Myometrial cell (primary cell): ENCODE results near the gene AMDHD2. TPM values are rescaled to one million over a fixed set of nuclear protein-coding genes. Genes with fewer than 3 reads are reported as not detected.

Experiments used
- total RNA-seq: library from RNA; depleted of rRNA; stranded (reverse); fragments of >200 nt; gene quantifications from 2 replicates; pipeline ENCODE4 v1.2.3, GENCODE V29; 2015

AMDHD2 gene, protein sequence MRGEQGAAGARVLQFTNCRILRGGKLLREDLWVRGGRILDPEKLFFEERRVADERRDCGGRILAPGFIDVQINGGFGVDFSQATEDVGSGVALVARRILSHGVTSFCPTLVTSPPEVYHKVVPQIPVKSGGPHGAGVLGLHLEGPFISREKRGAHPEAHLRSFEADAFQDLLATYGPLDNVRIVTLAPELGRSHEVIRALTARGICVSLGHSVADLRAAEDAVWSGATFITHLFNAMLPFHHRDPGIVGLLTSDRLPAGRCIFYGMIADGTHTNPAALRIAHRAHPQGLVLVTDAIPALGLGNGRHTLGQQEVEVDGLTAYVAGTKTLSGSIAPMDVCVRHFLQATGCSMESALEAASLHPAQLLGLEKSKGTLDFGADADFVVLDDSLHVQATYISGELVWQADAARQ
- total RNA-seq, result 7.3 and 19.6 TPM in 2 replicates

DNA sequence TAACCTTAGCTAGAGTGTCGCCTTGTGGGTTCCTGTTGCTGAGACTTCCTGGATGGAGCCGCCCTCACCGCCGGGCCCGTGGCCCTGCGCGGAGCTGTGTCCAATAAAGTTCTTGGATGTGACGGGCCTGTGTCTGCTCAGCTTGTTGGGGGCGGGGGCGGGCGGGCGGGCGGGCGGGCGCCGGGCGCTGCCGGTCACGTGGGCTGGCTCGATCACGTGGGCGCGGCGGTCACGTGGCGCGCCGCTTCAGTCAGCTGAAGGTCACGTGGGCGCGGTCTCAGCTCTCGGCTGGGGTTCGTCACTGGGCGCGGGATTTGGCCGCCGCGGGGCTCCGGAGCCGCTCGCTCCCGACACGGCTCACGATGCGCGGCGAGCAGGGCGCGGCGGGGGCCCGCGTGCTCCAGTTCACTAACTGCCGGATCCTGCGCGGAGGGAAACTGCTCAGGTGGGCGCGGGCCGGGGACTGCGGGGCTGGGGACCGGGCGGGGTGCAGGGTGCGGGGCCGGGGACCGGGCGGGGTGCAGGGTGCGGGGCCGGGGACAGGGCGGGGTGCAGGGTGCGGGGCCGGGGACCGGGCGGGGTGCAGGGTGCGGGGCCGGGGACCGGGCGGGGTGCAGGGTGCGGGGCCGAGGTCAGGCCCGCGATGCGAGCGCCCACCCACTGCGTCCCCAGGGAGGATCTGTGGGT, at the start of gene AMDHD2:
AMDHD2 (plus strand) TSS at position 275 of the 687 bp plus-strand sequence; CDS start at position 363, 88 bp downstream.

DNA sequence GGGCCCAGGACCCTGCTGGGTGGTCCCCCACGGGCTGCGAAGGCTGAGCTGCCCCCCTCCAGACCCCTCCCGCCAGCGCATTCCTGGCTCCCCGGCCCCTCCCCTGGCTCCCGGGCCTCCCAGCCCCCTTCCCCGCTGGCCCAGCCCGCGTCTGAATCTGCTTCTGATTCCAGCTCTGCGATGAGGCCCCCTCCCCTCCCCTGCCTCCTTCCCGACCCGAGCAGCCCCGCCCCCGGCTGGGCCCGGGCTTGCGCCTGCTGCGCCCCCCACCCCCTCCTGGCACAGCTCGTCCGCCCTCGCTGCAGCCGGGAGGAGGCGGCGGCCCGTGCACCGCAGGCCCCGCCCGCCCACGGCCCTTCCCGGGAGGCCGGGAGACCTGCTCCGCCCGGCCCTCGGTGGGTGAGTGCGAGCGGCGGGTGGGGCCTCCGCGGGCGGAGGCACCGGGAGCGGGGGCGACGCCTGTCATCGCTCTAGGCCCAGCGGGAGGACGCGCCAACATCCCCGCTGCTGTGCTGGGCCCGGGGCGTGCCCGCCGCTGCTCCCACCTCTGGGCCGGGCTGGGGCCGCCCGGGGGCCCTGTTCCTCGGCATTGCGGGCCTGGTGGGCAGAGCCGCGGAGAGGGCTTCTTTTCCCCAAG, 49.0 kb upstream of the AMDHD2 start, which contains the start of gene NTN3:
NTN3 (plus strand) TSS at position 282 of the 637 bp plus-strand sequence. CDS start 405 bp downstream, outside the sequence.

DNA sequence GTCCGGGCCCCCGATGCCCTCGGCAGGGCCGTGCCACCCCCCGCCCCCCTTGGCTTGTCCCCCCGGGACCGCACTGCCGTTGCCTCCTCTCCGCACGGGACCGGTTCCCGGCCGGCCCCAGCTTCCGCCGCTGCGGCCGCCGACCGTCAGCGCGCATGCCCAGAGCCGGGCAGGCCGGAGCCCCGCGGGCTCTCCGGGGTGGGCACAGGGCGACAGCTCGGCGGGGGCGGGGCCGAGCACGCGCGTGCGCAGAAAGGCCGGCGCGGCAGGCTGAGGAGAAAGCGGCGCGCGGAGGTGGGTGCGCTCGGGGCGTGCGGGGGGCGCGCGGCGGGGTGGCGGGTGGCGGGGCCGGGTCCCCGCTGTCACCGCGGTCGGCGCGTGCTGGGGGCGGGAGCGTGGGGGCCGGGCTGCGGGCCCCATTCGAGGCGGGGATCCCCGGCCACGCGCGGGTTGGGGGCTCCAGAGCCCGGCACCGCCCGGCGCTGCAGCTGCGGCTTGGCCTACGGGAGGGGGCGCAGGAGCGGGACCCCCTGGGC, 45.2 kb upstream of the AMDHD2 start, which contains the start of gene TBC1D24:
TBC1D24 (plus strand) TSS at position 251 of the 536 bp plus-strand sequence. CDS start 21,022 bp downstream, outside the sequence.

DNA sequence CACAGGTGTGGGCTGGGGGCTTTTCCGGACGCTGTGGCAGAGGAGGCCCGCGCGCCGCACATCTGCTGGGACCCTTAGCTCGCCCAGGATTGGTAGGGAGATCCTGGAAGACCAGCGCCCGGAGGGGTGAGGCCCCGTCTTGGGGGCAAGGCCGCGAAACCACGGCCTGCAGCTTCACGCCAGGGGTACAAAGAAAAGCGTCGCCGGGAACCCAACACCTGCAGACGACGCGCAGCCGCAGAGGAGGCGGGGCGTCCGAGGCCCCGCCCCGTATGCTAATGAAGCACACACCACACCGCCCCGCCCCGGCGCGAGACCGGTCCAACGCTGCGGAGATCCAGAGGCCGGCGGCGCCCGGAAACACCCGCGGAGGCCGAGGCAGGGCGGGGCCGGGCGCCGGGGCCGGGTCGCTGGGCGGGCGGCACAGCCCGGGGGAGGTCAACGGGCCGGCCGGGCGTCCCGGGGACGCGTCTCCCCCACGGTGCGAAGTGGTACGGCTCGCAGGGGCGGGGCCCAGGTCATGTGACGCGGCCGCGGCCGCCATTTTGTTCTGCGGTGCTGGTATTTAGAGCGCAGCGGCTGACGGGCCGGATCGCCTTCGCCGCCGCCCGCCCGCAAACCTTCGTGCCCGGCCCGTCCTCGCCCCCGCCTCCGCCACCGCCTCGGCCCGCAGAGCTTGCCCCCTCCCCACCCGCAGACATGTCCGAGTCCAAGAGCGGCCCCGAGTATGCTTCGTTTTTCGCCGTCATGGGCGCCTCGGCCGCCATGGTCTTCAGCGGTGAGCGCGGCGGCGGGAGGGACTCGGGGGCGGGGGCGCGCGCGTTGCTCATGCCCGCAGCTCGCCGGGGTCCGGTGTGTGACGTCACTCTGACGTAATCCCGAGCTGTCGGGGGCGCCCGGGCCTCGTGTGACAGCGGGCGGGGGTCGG, 6.5 kb upstream of the AMDHD2 start, which contains the start of gene ATP6V0C:
ATP6V0C (plus strand) TSS at position 548 of the 928 bp plus-strand sequence; CDS start at position 700, 152 bp downstream.

DNA sequence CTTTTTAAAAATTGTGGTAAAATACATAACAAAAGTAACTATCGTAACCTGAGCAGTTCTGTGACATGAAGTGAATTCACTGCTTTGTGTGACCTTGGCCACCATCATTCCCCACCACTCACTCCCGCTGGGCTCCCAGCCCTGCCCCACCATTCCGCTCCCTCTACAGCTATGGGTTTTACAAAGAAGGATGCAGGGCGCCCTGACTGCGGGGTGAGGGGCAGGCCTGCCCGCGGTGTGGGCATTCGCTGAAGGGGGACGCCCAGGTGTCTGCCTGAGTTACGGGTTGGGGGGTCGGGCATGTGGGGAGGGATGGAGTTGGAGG, 11.2 kb downstream of the AMDHD2 start, which contains the start of gene CEMP1:
CEMP1 (minus strand) TSS at position 38 of the 325 bp plus-strand sequence. CDS start 335 bp downstream, outside the sequence.

DNA sequence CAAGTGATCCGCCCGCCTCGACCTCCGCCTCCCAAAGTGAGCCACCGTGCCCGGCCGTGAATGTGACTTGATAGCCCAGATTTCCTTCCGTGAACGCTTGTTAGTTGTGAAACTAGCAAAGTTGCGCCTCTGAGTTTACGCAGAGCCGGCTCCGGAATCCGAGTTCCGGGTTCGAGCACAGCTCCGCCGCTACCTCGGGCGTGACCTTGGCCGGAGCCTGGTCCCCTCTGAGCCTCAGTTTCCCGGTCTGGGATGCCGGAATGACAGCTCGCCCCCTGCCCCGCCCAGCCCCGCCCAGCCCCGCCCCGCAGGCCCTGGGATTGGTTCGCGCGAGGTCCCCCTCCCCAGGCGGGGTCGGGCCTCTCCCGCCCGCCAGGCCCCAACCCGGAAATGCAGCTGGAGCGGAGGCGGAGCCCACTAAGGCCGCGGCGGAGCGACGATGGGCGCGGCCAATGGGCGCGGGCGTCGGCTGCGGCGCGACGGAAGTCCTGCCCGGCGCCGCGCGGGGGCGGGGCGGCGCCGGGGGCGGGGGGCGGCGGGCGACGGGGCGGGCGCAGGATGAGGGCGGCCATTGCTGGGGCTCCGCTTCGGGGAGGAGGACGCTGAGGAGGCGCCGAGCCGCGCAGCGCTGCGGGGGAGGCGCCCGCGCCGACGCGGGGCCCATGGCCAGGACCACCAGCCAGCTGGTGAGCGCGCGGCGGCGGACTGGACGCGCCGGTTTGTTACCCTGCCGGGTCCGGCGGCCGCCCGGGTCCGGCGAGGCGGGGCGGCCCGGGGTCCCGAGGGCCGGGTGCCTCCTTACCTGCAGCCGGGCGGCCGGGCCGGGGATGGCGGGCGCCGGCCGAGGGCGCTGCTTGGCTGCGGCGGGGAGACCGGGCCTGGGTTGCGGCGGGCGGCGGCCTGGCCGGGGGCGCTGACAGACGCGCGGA, 17.5 kb downstream of the AMDHD2 start, which contains the start of gene PDPK1:
PDPK1 (plus strand) TSS at position 571 of the 929 bp plus-strand sequence; CDS start at position 663, 92 bp downstream.

Other genes with a start within 250 kb of the AMDHD2 start
- gene ABCA3, start 179.6 kb upstream of the AMDHD2 start, total RNA-seq, result 0.18 TPM in 1 of 2 replicates, not detected in the other
- 23.4 and 25.2 TPM in 2 replicates for gene CCNF, start 90.9 kb upstream of the AMDHD2 start, total RNA-seq
- gene TEDC2, start 60.3 kb upstream of the AMDHD2 start, total RNA-seq, result 10.8 and 28.8 TPM in 2 replicates
- gene NTN3, start 49.1 kb upstream of the AMDHD2 start, total RNA-seq, result 0.35 TPM in 1 of 2 replicates, not detected in the other
- gene TBC1D24, start 45.2 kb upstream of the AMDHD2 start, total RNA-seq, result 13.8 and 15.6 TPM in 2 replicates
- 38.3 and 48.4 TPM in 2 replicates for gene ATP6V0C, start 6.4 kb upstream of the AMDHD2 start, total RNA-seq
- not detected in 2 replicates for gene CEMP1, start 11.0 kb downstream of the AMDHD2 start, total RNA-seq
- gene PDPK1, start 17.6 kb downstream of the AMDHD2 start, total RNA-seq, result 11.0 and 13.6 TPM in 2 replicates
- 28.9 and 31.7 TPM in 2 replicates for gene KCTD5, start 162.2 kb downstream of the AMDHD2 start, total RNA-seq
- 0.29 and 0.35 TPM in 2 replicates for gene PRSS27, start 199.9 kb downstream of the AMDHD2 start, total RNA-seq
- gene SRRM2, start 232.3 kb downstream of the AMDHD2 start, total RNA-seq, result 59.9 and 60.5 TPM in 2 replicates